A673 (cell line): ENCODE results near the gene CDHR3. TPM values are rescaled to one million over a fixed set of nuclear protein-coding genes. Genes with fewer than 3 reads are reported as not detected.

Experiments used
- BruUV-seq: library from RNA; stranded (reverse); fragments of 400-500 nt; replicated peaks from 2 replicates; lab custom pipeline; 2021; lab: Mats Ljungman, UMichigan
- CTCF ChIA-PET: fragments of 300-600 bp; sonication (Branson Sonifier 250); formaldehyde crosslinking; loops from one replicate; lab custom pipeline; 2022; ENCODE audit warnings: antibody characterized with exemption; lab: Charles Lee
- POLR2A ChIA-PET: fragments of 300-600 bp; sonication (Branson Sonifier 250); formaldehyde crosslinking; loops from one replicate; lab custom pipeline; 2022; ENCODE audit warnings: antibody characterized with exemption; ENCODE audit not compliant: low non-redundant PET; lab: Charles Lee
- DNase-seq: peaks from one replicate; pipeline ENCODE4 v3.0.0-alpha.2; 2015; ENCODE audit warnings: low spot score
- H3K27ac ChIP-seq: fragments of 200-600 bp; sonication (generic); 2 replicates; pipeline ENCODE4 v1.5.1; 2016; ENCODE audit warnings: mixed run types, low read depth, mild to moderate bottlenecking, mixed read lengths, antibody characterized with exemption, low read length; ENCODE audit not compliant: poor library complexity, severe bottlenecking
- H3K27me3 ChIP-seq: fragments of 200-600 bp; sonication (generic); replicated peaks from 2 replicates; pipeline ENCODE4 v1.6.1; 2017; ENCODE audit warnings: mixed run types, low read depth, mild to moderate bottlenecking, mixed read lengths, antibody characterized with exemption, low read length; ENCODE audit not compliant: insufficient read depth, poor library complexity
- H3K36me3 ChIP-seq: fragments of 200-600 bp; sonication (generic); 2 replicates; pipeline ENCODE4 v1.6.1; 2016; ENCODE audit warnings: mixed run types, mild to moderate bottlenecking, mixed read lengths, antibody characterized with exemption, low read length; ENCODE audit not compliant: insufficient read depth, poor library complexity, severe bottlenecking
- H3K4me1 ChIP-seq: fragments of 200-600 bp; sonication (generic); 2 replicates; pipeline ENCODE4 v1.6.1; 2017; ENCODE audit warnings: mixed run types, mild to moderate bottlenecking, mixed read lengths, antibody characterized with exemption, low read length; ENCODE audit not compliant: insufficient read depth, poor library complexity, severe bottlenecking
- H3K4me3 ChIP-seq: fragments of 200-600 bp; sonication (generic); 2 replicates; pipeline ENCODE4 v1.5.1; 2016; ENCODE audit warnings: low read depth, mixed run types, mild to moderate bottlenecking, mixed read lengths, low read length; ENCODE audit not compliant: poor library complexity, severe bottlenecking
- H3K9me3 ChIP-seq: fragments of 200-600 bp; sonication (generic); 2 replicates; pipeline ENCODE4 v1.6.1; 2016; ENCODE audit warnings: mixed run types, low read depth, mild to moderate bottlenecking, mixed read lengths, antibody characterized with exemption, low read length; ENCODE audit not compliant: poor library complexity, severe bottlenecking
- CTCF ChIP-seq: fragments of 300-800, 200-600 bp; sonication (generic); conservative IDR thresholded peaks from 2 replicates; pipeline ENCODE4 v1.5.1; 2017; ENCODE audit warnings: low read depth, mild to moderate bottlenecking, antibody characterized with exemption, low read length, moderate library complexity, mixed read lengths
- EZH2 ChIP-seq: fragments of 200-600 bp; sonication (generic); IDR thresholded peaks from 2 replicates; pipeline ENCODE4 v1.6.1; 2017; ENCODE audit warnings: borderline replicate concordance, low read depth, mild to moderate bottlenecking, mixed read lengths, antibody characterized with exemption, low read length; ENCODE audit not compliant: poor library complexity, severe bottlenecking
- intact Hi-C: fragments of 100-400 bp; cut with micrococcal nuclease; formaldehyde crosslinking; loops from one replicate; pipeline ENCODE4 v1.10.0; 2022; ENCODE audit not compliant: unreplicated experiment
- total RNA-seq: library from RNA; stranded (reverse); gene quantifications from 2 replicates; pipeline ENCODE4 v1.2.3, GENCODE V29; 2021

CDHR3 gene
- total RNA-seq, 1 experiment from 2014 or later: 13.9 TPM

- no TSS peak for BruUV-seq
- intact Hi-C loops: no loop called here
- no peak overlapping the region for H3K4me3 ChIP-seq
- no peaks in the 10 kb centered on the region for H3K9me3 ChIP-seq
- CTCF ChIA-PET: interaction anchor here (0.6 kb wide), 1 partner anchor 155 kb away, joined by 3 read pairs; no protein-coding TSS in a partner anchor
- no peak overlapping the region for H3K27ac ChIP-seq
- H3K27me3 ChIP-seq: no peaks in the 10 kb centered on the region
- H3K36me3 ChIP-seq: no peaks in the 10 kb centered on the region
- TF ChIP-seq CTCF: no peak
- no peak for TF ChIP-seq EZH2
- peaks cover 27% of the 10 kb centered on the region for H3K4me1 ChIP-seq
- POLR2A ChIA-PET: no interaction called here
- DNase-seq: no peak
Observed at GRCh38 chr7:106052681-106053080, 89.6 kb downstream of the CDHR3 start.

- no peaks in the 10 kb centered on the region for H3K27me3 ChIP-seq
- no TSS peak for BruUV-seq
- ChIA-PET CTCF (no interaction called here), POLR2A (no interaction called here)
- no peak for DNase-seq
- no peak overlapping the region for H3K4me3 ChIP-seq
- TF ChIP-seq EZH2: no peak
- H3K9me3 ChIP-seq: no peaks in the 10 kb centered on the region
- intact Hi-C loops: no loop called here
- H3K36me3 ChIP-seq: no peaks in the 10 kb centered on the region
- peaks cover 27% of the 10 kb centered on the region for H3K4me1 ChIP-seq
- H3K27ac ChIP-seq: no peak overlapping the region
Observed at GRCh38 chr7:106053109-106053508, 90.0 kb downstream of the CDHR3 start.

- no peak for DNase-seq
Observed at GRCh38 chr7:106054156-106054910, 91.3 kb downstream of the CDHR3 start.

More at GRCh38 chr7:106054156-106054910, 91.3 kb downstream of the CDHR3 start:
- TF ChIP-seq CTCF: no peak
- TF ChIP-seq EZH2: no peak
- no peaks in the 10 kb centered on the region for H3K27me3 ChIP-seq
- peaks cover 29% of the 10 kb centered on the region for H3K4me1 ChIP-seq
- ChIA-PET CTCF (no interaction called here), POLR2A (no interaction called here)
- H3K27ac ChIP-seq: no peak overlapping the region
- H3K9me3 ChIP-seq: no peaks in the 10 kb centered on the region
- intact Hi-C loops: no loop called here
- BruUV-seq: no TSS peak
- H3K4me3 ChIP-seq: no peak overlapping the region
- H3K36me3 ChIP-seq: no peaks in the 10 kb centered on the region
